ENCODE data around the gene ITPRIPL2.

The ITPRIPL2 gene

GRCh38 chr16:19093631-19094541 lies 19.9 kb upstream of the ITPRIPL2 start:
- DNase-seq: no peak

- no peak for DNase-seq
Observed at GRCh38 chr16:19094542-19095365, 19.0 kb upstream of the ITPRIPL2 start.

GRCh38 chr16:19095654-19096053 lies 18.1 kb upstream of the ITPRIPL2 start:
- DNase-seq: no peak

- DNase-seq: no peak
Observed at GRCh38 chr16:19098173-19098572, 15.6 kb upstream of the ITPRIPL2 start.

- DNase-seq: no peak
Observed at GRCh38 chr16:19102187-19102872, 11.4 kb upstream of the ITPRIPL2 start.

- DNase-seq: no peak
Observed at GRCh38 chr16:19104607-19105006, 9.2 kb upstream of the ITPRIPL2 start.

GRCh38 chr16:19105131-19105530 lies 8.6 kb upstream of the ITPRIPL2 start:
- DNase-seq: no peak

GRCh38 chr16:19105891-19106624 lies 7.7 kb upstream of the ITPRIPL2 start:
- DNase-seq: no peak

- DNase-seq: no peak
Observed at GRCh38 chr16:19106625-19107020, 7.1 kb upstream of the ITPRIPL2 start.

- DNase-seq: no peak
Observed at GRCh38 chr16:19108409-19109287, 5.1 kb upstream of the ITPRIPL2 start.

GRCh38 chr16:19109288-19109664 lies 4.5 kb upstream of the ITPRIPL2 start:
- DNase-seq: no peak

GRCh38 chr16:19110537-19111360 lies 3.0 kb upstream of the ITPRIPL2 start:
- DNase-seq: no peak

- no peak for DNase-seq
Observed at GRCh38 chr16:19112099-19112407, 1.7 kb upstream of the ITPRIPL2 start.

GRCh38 chr16:19114359-19115147 lies 789 bp downstream of the ITPRIPL2 start:
- DNase-seq: no peak

- no peak for DNase-seq
Observed at GRCh38 chr16:19115148-19116021, 1.6 kb downstream of the ITPRIPL2 start.

- DNase-seq: no peak
Observed at GRCh38 chr16:19116711-19117449, 3.1 kb downstream of the ITPRIPL2 start.

GRCh38 chr16:19118938-19119431 lies 5.2 kb downstream of the ITPRIPL2 start:
- no peak for DNase-seq

GRCh38 chr16:19119564-19119963 lies 5.8 kb downstream of the ITPRIPL2 start:
- DNase-seq: no peak

Measured in NCI-H524 treated with DMSO at 0.1 percent for 48 hours (cell line).